Stimulated activated CD4-positive, alpha-beta T cell treated with anti-CD3 and anti-CD28 coated beads, Interleukin-15, amount 100 ng/mL, for 48 hours (primary cell): Measurements from ENCODE around the gene MRO.
"Not testable (repeated sequence)": the region's sequence is repeated elsewhere in the genome, so short reads cannot be mapped to it uniquely, and the experiment has no call there.

Source experiments
- DNase-seq, 2 donors: peaks; one replicate each; pipeline ENCODE4 v3.0.0-alpha.2; 2020; ENCODE audit warnings: low read depth in 2 of 2

Gene MRO

DNA sequence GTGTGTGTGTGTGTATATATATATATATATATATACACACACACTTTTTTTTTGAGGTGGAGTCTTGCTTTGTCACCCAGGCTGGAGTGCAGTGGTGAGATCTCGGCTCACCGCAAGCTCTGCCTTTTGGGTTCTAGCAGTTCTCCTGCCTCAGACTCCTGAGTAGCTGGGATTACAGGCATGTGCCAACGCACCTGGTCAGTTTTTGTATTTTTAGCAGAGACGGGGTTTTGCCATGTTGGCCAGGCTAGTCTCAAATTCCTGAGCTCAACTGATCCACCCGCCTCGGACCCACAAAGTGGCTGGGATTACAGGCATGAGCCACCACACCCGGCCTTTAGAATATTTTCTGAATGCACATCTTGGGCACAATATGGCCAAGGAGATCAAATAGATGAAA lies 13.7 kb upstream of the MRO start:
- DNase-seq = not testable (repeated sequence)

DNA sequence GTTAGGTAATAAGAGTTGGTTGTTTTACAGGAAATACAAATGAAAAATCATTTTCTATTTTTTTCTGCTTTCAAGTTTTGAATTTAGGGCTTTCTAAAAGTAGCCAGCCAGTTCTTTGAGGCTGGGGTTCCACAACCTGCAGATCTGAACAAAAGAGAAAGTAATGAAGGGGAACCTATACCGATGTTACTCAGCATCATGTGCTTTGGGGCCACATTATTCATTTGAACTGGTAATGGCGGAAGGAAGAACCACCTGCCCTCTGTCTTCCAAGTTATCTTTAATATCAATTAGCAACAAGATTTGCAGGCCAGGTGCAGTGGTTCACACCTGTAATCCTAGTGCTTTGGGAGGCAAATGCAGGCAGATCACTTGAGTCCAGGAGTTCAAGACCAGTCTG lies 12.9 kb upstream of the MRO start:
- no peak for DNase-seq

DNA sequence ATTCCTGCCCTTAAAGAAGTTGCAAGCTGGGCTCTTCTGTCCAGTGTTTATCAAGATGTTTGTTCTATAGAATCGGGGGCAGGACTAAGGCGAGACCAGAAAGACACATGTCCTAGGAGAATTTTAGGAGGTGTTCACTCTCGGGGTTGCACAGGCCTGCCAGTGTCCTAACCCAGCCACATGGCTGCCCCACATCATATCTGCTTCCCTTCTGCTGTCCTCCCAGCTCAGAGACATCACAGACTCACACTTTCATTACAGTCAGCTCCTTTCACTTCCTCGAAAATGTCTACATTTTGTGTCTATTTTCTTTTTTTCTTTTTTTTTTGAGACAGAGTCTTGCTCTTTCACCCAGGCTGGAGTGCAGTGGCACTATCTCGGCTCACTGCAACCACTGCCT lies 10.7 kb upstream of the MRO start:
- no peak for DNase-seq

DNA sequence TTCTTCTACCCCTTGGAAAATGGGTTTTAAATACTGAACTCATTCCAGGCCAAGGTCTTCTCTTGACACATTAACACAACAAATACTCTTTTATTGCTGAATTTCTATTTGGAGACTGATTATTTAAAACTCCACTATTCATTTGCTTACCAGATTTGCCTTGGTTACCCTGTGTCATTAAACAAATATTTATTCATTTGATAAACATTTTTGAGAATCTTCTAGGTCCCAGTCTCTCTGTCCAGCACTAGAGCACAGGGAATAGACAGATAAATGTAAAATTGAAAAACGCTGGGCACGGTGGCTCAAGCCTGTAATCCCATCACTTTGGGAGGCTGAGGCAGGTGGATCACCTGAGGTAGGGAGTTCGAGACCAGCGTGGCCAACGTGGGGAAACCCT lies 9.8 kb upstream of the MRO start:
- DNase-seq = no peak

DNA sequence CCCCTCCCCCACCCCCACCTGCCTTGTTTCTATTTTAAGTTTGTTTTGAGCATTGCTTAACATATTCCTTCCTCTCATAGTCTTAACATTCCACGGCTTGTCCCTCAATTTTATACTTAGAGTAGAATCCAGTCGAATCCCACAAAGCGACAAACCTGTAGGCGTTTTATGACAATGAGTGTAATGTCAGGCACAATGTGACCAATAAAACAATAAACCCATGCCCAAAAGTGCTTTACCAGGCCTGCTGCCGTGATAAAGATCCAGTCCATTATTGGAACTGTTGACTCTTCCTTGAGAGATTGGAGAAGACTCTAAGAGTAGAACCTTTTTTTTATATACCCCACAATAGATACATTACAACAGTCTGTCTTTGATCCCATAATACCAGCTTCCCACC lies 6.2 kb upstream of the MRO start:
- no peak for DNase-seq

DNA sequence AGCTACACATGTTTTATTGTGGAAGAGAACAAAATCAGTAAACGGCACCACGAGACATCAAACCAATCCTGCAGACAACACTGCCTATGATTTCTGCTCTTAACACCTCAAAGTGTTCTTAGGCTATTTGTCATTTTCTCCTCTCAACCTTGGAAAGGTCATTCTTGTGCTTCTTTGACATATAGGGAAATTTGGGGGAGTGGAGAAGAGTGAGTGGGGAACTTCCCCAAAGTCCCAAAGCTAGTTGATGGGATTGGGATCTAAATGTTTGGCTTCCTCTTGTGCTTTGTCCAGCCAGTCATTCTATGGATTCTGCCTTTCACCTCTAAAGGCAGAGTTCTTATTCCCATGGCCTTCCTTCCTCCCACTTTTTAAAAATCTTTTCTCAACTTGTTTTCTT lies 5.8 kb upstream of the MRO start:
- DNase-seq = no peak

DNA sequence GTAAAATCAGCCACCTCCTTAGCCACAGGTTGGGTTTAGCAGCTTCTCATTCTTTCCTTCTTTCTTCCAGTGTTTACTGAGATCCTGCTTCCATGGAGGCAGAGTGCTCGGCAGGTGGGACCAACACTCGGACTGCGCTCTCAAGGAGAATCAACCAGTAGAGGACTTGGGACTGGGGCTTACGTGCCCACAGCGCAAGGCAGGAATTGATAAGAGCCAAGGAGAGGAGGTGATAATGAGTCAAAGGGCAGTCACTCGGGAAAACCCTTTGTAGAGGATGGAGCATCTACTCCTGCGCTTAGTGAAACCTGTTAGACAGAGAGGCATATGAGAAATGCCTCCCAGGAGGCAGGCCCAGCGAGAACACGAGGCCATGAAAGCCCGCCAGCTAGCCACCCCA lies 2.9 kb upstream of the MRO start:
- DNase-seq = no peak

DNA sequence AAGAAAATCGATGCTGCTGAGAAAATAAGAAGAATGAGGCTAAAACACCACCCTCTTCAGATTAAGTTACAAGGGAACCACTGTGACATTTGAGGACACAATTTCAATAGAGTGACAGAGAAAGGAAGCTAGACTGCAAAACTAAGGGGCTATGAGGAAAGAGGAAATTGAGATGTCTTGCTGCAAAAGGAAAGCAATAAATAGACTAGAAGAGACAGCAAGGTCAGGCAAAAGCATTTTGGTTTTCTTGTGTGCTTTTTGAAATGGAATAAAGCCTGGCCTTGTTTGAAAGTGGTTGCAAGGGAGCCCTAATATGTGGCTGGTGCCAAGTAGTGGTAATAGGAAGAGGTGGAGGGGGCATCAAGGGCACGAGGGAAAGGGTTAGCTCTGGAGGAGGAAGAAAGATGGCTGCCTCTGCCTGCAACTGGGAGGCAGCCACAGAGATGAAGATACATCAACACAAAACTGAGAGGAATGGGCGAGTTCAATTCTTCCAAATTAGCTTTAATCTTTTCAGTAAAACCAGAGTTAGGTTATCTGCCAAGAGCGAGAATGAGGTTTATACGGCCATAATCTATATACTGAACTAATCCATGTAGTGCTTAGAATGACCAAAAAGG lies 1.2 kb upstream of the MRO start:
- no peak for DNase-seq

DNA sequence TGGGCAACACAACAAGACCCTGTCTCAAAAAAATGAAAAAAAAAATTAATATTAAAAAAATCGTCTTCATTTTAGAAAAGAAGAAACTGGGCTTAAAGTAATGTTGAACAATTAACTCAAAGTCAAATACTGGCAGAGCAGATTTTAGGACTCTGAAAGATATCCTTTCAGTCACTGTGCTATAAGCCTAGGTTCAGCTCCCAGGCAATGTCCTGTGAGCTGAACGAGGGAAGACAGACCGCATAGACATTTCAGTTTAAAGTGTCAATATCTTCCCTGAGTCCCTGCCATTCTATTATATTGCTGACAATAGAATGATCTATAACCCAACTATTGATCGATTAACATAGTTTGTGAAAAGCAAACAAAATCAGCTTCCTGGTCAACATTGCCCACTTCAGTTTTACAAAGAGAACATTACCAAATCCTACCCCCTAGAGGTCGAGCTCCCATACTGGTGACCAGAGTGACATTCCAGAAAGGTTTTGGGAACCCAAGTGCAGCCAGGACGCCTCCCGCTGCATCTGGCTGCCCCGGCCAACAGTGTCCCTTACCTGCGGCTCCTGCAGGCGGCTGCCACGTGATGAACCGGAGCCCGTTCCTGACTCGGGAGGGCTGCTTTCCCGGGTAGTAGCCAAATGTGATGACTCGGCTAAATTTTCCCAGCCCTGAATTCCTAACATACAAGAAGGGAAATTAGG lies 639 bp downstream of the MRO start:
- DNase-seq = no peak

DNA sequence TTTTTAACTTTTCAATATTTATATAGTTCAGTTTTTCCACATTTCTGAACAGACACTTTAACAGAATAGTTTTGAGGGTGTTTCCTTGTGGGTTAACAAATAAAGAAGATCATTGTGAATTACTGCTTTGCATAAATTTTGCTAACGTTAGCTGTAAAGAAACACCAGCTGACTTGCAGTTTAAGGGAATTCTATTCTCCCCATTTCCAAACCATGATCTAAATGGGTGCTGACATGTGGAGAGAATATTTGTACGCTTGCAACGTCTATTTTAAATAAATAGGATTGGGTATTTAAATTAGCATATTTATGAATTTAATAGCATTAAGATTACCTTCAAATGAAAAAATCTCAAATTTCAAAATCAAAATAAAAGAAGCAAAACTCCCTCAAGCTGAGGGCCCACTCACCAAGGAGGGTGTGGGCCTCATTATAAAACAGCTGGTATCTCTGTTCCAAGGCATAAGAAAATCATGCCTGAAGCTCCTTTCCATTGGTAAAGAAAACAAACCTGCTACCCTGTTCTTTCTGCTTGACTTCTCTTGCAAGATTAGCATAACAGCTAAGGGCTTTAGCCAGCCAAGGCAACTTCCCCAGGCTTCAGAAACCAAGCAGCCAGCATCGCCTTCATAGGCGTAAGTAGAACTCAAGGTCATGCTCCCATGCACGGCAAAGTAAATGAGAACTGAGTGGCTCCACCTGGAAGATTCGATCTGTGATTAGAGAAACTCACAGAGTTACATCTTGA lies 3.2 kb downstream of the MRO start:
- DNase-seq = no peak

DNA sequence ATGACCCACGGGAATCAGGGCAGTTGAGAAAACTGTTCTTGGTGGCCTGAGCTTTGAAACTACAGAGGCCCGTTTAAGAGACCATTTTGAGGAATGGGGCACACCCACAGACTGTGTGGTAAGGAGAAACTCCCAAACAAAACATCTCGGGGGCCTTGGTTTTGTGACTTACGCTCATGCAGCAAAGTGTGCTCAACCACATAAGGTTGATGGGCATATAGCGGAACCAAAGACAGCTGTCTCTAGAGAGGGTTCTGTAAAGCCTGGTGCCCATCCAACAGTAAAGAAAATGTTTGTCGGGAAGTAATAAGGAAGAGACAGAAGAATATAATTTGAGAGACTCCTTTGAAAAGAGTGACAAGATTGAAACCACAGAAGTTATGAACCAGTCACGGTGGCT lies 5.4 kb downstream of the MRO start:
- DNase-seq = no peak

DNA sequence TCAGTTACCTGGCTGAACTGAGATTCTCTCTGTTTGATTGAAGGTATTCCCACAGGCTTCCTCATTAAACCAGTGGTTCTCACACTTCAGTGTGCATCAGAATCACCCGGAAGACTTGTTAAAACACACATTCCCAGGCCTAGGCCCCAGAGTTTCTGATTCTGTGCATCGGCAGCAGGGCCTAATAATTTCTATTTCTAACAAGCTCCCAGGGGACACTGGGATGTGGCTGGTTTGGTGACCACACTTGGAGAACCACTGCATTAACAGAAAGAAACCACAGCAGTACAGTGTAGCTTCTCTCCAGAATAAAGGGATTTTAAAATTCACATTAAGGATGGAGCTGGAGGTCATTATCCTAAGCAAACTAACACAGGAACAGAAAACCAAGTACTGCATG lies 6.5 kb downstream of the MRO start:
- DNase-seq = no peak

DNA sequence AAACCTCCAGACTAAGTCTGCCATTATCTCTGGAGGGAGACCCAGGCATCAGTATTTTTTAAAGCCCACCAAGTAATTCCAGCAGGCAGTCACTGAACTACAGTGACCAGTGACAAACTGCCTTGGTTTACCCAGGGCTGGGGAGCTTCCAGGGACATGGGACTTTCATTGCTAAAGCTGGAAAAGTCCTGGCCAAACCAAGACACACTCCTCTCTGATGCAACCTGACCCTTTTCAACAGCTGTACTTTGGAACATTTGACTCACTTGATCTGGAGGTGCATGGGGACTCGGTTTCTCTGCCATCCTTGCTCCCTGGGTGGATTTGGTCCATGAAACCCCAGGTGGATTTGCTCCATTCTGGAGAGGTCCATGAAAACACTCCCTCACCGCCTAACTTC lies 7.0 kb downstream of the MRO start:
- DNase-seq = no peak

DNA sequence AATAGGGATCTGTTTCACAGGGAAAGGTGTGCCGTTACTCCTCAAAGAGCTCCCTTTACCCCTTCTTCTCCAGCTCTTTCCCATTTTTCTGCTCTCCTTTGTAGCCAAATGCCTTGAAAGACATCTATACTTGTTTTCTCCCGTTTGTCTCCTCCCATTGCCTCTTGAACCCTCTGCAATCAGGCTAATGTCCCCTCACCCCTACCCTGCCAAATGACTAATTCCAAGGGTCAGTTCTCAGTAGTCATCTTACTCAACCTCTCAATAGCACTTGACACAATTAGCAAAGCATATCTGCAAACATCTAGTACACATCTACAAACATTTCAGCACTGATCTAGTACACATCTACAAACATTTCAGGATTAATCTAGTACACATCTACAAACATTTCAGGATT lies 12.6 kb downstream of the MRO start:
- DNase-seq = no peak

DNA sequence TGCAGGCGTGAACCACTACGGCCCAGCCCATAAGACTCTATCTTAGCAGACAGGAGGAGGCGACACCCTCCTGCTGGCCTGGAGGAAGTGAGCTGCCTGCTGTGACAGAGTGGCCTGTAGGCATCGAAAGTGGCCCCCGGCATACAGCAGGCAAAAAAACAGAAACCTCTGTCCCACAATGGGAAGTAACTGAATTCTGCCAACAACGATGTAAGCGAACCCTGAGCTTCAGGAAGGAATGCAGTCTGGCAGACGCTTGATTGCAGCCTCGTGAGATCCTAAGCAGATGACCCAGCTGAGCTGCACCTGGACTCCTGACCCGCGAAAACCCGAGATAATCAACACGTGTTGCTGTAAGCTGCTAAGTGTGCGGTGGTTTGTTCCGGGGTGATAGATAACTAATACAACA lies 13.6 kb downstream of the MRO start:
- no peak for DNase-seq

DNA sequence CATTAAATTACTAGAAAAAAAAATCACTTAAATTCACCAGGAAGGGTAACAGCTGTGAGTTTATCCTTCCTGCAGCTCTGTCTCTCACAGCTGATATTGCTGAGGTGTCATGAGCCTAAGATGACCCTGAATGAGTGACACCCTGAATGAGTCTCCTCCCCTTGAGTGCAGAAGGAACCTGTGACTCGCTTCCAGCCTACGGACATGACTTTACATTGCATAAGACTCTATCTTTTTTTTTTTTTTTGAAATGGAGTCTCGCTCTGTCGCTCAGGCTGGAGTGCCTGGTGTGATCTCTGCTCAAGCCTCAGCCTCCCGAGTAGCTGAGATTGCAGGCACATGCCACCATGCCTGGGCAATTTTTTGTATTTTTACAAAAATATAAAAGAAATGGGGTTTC lies 14.1 kb downstream of the MRO start:
- DNase-seq = peak in 1 of 2 donors; percentile 27

DNA sequence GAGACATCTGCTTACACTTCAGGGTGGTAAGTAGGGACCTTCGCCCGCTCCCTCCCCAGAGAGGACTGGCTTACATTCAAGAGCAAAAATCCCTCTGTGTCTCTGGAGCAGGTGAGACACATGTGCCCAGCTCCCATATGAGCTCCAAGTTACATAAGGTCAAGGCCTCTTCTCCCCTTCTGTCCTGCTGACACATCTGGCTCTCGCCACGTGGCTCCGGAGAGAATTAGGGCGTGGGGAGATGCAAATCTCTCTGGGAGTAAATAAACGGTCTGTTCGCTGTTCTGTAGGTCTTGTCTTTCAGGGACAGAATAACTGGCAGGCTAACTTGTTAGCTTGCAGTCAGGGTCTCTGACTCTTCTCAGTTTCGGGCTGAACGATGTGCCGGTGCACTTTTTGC lies 16.2 kb downstream of the MRO start:
- DNase-seq = no peak

DNA sequence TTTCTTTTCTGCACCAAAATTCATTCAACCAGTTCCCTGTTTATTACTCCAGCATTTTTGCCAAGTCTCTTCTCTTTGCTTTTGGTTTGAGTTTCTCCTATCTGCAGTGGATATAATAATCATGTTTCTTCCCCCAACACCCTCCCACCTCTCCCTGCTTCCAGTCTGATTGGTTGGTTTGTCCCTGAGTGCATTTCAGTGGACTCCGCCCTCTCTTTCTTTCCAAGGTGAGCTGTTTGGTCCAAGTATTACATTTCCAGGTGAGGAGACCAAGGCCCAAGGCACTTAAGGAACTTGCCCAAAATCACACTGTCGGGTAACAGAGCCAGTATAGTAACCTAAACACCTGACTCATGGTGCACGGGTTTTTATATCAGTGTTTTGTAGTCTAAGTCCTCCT lies 17.7 kb downstream of the MRO start:
- DNase-seq = no peak

DNA sequence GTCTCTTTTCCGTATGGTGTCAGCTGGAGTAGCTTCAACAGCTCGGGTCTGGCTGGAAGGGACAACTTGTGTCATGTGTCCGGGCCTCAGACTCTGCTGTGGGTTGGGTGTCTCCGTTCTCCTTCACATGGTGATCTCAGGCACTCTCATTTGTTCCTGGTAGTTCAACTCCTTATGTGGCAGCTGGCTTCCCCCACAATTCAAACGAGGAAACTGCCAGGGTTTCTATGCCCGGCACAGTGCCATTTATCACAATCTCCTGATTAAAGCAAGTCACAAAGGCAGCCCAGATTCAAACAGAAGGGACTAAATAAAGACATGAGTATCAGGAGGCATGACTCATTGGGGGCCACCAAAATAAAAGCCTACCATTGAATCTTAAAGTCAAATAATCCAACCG lies 22.7 kb downstream of the MRO start:
- no peak for DNase-seq

DNA sequence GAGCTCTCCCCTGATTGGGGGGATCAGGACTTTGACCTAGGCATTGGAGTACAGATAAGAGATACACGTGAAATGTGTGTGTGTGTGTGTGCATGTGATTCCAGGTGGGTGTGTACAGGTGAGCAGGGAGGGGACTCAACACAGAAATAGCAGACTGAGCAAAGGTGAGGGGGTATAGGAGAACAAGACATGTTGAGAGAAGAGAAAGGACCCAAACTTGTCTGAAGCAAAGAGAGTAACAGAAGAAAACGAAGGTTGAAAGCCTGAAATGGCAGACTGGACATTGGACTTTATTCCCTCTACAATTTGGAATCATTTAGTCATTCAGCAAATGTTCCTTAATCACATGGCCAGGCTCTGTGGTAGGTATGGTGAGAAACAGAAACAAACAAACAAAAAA lies 23.3 kb downstream of the MRO start:
- DNase-seq = no peak

DNA sequence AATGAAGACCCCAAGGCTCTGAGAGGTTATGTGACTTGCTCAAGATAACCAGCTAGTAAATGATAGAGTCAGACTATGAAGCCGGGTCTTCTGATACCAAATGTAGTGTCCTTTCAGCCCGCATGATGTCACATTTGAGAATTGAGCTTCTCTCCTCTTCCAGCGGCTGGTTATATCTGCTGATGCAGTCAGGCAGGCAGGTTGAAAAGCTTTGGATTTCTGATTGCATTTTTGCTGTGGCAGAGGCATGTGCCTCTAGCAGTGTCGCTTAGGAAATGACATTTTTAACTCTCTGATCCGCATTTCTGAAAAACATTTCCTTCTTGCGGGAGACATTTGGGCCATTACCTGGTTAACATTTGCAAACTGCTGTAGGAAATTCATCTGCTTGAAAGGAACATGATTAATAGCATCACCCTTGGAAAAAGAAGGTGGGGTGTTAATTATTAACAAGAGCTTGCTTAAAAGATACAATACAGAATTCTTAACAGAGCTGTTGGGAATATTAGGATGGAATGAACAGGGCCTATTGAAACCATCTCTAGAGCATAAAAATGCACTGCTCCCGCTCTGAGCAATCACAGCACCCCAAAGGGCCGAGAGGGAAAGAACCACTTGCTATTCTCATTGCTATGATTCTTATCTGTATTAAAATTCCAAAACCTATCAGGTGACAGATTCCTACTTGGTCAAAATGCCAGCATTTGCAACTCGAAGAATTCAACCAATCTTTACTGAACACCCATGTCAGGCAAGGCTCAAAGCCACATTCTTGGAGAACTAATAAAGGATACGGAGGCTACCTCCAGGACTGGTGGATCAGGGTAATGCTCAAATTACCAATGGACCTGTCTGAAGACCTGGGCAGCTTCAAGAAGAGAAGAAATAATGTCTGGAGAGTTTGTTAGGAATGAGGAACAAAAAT lies 25.9 kb downstream of the MRO start:
- no peak for DNase-seq

DNA sequence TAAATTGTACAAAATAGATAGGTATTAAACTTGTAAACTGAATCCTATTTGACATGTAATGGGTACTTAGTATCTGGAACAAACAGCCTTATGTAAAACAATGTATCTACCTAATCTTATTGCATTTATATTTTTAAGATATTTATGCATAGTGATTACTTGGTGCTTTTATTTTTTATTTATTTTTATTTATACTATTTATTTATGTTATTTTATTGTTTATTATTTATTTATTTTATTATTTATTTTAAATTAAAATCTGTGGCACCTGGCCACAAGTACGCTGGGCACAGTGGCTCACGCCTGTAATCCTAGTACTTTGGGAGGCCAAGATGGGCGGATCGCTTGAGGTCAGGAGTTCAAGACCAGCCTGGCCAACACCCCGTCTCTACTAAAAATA lies 26.9 kb downstream of the MRO start:
- DNase-seq = no peak
